HG02623 (cell line): ENCODE results near the gene PARD3B.

Experiments
- ATAC-seq: cut with Tn5 transposase; IDR thresholded peaks from one replicate; pipeline ENCODE4 v1.9.1; 2021; ENCODE audit warnings: moderate library complexity; ENCODE audit not compliant: unreplicated experiment

Gene PARD3B

GRCh38 chr2:205570648-205571047 lies 1025.4 kb downstream of the PARD3B start:
- ATAC-seq = no peak

GRCh38 chr2:205571360-205571959 lies 1026.2 kb downstream of the PARD3B start:
- ATAC-seq = no peak

DNA sequence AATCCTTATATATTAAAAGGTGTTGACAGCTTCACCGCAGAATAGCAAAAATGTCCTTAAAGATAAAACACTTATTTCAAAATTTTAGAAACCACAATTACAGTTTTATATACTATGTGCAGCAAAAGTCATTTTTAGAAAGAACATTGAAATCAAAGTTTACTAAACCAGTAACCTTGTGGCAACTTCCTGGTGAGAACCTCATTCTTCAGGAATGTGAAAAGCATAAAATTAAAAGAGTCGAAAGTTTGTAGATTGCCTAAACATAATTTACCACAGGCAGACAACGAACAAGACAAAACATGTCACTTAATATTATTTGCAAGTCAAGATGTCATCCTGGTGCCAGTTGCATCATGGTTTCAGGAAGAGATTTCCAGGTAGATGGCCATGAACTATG lies 1028.7 kb downstream of the PARD3B start:
- ATAC-seq = no peak

- ATAC-seq = no peak
These were observed 1034.1 kb downstream of the PARD3B start for GRCh38 chr2:205579335-205579734.

DNA sequence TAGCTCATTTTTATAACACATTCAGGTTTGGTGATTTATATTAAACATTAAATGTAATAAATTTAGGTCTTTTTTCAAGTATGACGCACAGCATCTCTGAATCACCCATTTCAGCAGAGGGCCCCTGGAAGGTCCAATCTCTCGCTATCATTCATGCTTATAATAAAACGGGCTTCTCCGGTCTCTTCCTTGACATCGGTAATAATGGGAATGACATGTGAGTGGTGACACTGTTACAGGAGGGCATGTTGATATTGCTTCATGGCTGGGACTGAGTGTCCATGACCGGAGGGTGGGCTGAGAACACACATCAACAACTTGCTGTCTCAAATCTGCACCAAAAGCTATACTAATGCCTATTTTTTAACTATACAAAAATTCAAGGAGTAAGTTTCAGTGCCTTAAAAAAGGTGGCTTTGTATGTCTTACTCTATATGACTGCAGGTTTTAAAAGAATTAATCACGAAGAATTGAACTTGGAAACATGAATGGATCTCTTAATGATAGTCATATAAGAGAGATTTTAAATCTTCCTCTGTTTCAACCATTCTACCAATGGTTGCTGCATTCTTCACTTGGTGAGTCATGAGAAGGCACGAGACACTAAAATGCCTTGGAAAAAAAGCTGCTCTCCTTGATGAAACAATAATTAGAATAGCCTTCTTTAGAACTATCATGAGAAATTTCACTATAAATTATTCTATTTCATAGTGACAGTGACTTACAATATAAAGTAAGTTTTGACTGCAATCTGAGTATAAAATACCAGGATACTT lies 1035.1 kb downstream of the PARD3B start:
- no peak for ATAC-seq

DNA sequence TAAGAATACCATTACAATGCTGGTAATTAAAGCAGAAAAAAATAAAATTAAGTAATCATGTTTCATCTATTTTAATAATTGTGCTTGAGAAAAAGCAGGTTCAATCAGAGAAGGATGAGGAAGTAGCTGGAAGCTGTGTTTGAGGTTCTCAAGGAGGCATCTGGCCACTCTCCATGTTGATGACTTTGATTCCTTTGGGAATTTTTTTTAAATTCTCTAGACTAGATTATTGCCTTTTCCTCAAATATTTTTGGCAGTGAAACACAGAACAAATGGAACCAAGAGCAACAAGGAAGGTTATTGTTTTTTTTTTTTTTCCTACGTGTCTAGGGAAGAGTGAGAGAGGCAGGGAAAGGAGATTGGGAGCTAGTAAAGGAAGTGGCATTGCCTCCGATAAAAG lies 1037.1 kb downstream of the PARD3B start:
- ATAC-seq = no peak

GRCh38 chr2:205585449-205586383 lies 1040.4 kb downstream of the PARD3B start:
- ATAC-seq = no peak

DNA sequence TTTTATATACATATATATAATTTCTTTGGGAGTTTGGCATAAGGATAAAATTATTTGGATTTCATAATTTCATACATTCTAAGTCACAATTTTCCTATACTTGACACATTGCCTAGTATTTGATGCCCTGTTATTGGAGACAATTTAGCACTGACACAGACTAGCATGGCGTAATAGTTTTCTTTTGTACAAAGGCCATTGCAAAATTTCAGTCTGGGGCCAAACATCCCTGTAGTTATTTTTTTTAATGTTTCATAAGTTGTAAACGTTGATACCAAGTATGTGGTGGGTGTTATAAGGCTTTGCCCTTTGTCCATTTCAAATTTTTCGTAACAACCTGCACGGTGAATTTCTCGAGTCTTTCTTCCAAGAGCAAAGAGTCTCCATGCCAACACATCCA lies 1041.4 kb downstream of the PARD3B start:
- ATAC-seq = no peak

- no peak for ATAC-seq
These were observed 1044.2 kb downstream of the PARD3B start for GRCh38 chr2:205589479-205589878.

DNA sequence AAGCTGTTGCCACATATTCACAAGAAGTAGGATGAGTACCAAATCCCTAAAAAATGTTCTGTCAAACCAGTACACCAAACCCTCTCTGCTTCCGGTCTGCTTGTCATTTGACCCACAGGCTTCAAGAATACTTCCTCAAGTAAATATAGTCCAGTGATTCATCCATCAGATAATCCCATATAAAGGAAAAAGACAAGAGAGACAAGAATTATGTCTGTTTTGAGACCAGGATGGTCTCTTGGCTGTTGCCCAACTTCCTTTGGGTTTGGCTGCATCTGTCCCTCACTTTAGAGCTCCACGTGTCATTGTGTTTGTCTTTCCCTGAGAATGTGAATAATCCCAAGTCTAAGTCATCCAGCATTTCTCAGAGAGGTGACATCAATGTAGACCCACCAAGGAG lies 1045.5 kb downstream of the PARD3B start:
- ATAC-seq = no peak

DNA sequence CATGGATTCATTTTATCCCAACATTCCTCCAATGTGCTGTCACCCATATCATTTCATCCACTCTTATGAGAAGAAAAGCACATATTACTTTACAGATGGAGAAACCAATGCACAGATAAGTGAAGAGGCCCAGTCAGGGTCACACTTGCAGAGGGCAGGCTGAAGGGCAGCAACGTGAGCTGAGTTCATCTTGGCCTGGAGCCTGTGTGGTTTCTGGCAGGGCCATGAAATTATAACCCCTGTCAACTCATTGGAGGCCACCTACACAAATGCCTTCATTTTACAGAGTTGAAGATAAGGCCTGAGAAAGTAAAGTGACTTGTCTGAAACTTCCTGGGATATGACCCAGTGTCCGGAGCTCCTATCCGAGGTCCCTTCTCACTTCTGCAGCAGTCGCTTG lies 1048.6 kb downstream of the PARD3B start:
- no peak for ATAC-seq

DNA sequence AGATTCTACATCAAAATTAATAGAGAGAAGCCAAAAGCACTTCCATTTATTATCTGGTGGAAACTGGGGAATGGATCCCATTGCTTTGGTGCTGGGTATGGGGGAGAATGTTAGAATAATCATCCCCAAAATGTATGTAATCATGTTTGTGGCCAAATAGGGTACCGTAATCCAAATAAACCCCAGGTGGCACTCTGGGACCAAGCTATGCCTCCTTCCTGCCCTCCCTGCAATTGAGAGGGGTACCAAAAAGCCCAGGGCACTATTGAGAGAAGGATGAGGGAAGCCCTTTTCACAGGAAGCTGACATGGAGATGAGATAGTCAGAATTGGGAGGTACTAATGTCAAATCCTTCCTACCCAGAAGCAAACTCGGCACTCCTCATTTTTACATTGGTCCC lies 1051.3 kb downstream of the PARD3B start:
- no peak for ATAC-seq

DNA sequence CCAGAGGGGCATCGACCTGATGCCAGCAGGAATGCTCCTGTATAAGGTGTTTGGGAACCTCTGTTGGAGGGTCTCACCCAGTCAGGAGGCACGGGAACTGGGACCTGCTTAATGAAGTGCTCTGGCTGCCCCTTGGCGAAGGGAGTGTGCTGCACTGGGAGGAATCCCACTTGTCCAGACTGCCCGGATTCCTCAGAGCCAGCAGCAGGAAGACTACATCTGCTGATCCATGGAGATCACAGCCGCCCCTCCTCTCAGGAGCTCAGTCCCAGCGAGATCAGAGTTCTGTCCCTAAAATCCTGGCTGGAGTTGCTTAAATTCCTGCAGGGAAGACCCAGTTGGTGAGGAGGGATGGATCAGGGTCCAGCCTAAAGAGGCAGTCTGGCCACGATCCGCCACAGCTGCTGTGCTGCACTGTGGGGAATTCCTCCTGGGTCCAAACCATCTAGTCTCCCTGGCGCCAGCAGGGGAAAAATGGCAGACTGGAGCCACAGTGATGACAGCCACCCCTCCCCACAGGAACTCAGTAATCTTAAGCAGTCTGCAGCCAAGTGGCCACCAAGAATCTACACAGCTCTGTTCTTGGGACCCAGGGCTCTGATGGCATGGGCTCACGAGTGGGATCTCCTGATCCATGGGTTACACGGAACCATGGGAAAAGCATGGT lies 1060.5 kb downstream of the PARD3B start:
- no peak for ATAC-seq

GRCh38 chr2:205607146-205607545 lies 1061.9 kb downstream of the PARD3B start:
- no peak for ATAC-seq

- no peak for ATAC-seq
These were observed 1063.8 kb downstream of the PARD3B start for GRCh38 chr2:205609113-205609512.

DNA sequence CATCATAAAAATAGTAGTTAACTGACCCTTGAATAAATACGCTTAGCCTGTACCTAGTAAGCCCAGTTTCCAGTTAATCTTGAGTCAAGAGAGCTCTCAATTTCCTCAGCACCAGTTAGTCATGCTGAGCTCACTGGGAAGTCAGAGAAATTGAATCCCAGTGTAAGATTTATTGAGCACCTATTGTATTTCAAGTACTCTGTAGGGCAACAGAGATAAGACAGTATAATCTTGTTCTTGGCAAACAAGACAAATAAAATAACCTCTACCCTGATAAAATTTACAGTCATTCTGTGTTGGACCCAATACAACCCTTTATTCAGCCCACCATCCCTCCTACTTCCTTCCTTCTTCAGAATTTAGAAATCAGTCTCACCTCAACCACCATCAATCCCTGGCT lies 1065.2 kb downstream of the PARD3B start:
- ATAC-seq = no peak

DNA sequence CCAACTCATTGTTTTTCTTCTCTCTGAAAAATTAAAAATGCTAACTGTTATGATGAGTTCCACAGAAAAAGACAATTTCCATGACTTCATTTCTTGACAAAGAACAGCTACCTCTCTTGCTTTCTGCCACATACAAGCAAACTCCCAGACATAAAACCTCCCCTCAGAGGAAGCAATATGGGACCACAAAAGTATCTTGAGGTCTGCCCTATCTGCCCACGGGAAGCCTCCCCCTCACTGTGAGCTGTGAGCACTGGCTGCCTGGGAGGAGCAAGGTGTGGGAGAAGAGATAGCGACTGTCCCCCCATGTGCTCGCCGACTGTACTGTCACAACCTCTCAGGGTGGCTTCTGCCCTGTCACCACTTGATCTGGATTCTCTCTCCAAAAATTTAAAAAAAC lies 1067.4 kb downstream of the PARD3B start:
- ATAC-seq = no peak

- no peak for ATAC-seq
These were observed 1068.8 kb downstream of the PARD3B start for GRCh38 chr2:205613970-205614559.

- ATAC-seq = no peak
These were observed 1069.7 kb downstream of the PARD3B start for GRCh38 chr2:205614965-205615364.

- ATAC-seq = no peak
These were observed 1072.6 kb downstream of the PARD3B start for GRCh38 chr2:205617905-205618304.

DNA sequence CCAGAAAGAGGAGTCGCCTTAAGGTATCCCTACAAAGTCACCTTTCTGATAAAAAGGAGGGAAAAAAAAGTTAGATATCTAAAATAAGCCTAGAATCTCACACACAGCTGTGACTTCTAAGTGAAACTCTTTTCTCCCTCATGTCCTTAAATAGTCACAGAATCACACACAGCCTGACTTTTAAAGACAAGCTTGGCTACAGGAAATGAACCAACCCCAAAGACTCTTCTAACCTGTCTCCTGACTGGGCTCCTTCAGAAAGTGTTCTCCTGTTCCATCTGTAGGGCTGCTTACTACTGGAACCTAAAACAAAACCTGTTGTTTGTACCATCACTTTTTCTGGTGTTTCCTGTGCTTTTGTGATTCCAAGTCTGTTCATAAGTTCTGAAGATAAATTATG lies 1074.3 kb downstream of the PARD3B start:
- ATAC-seq = no peak
